A549 (cell line): ENCODE results near the gene CCDC137.

Source experiments
- CHD2 ChIP-seq: fragments of 150-350 bp; IDR thresholded peaks from 2 replicates; pipeline ENCODE4 v1.6.1; 2014; ENCODE audit warnings: low read length; ENCODE audit not compliant: partially characterized antibody
- CTCF ChIP-seq: fragments of >200 bp; sonication (Bioruptor Twin); formaldehyde crosslinking; IDR thresholded peaks from 3 replicates; pipeline ENCODE4 v1.5.1; 2016
- EP300 ChIP-seq, 2 experiments: fragments of >200 bp; sonication (Bioruptor Twin); formaldehyde crosslinking; IDR thresholded peaks; 2 replicates in 1 of 2; 3 replicates in 1 of 2; pipeline ENCODE4 v1.6.1; 2016 to 2017
- HMGXB4 ChIP-seq: fragments of 250-450 bp; sonication (Bioruptor Pico); IDR thresholded peaks from 2 replicates; pipeline ENCODE4 v1.5.0; 2021; ENCODE audit warnings: mild to moderate bottlenecking, moderate library complexity, borderline replicate concordance
- NFE2L2 ChIP-seq: fragments of 150-350 bp; conservative IDR thresholded peaks from 2 replicates; pipeline ENCODE4 v1.6.1; 2014; ENCODE audit warnings: low read length
- RAD21 ChIP-seq, 2 experiments: fragments of >200 bp in 1 of 2; sonication (Bioruptor Twin) in 1 of 2; formaldehyde crosslinking in 1 of 2; IDR thresholded peaks in 1 of 2; conservative IDR thresholded peaks in 1 of 2; 2 replicates in 1 of 2; 3 replicates in 1 of 2; pipeline ENCODE4 v1.6.1; 2012 to 2018; ENCODE audit warnings: inconsistent platforms in 1 of 2
- RFX5 ChIP-seq: fragments of 450-650 bp; IDR thresholded peaks from 2 replicates; pipeline ENCODE4 v1.7.1; 2014; ENCODE audit warnings: antibody characterized with exemption, mild to moderate bottlenecking, moderate library complexity

GRCh38 chr17:81686614-81687013 lies 20.1 kb downstream of the CCDC137 start:
- TF ChIP-seq EP300 (IDR thresholded peaks at IDR 0.05) = no peak
- no peak for TF ChIP-seq RFX5
- TF ChIP-seq HMGXB4 = no peak
- TF ChIP-seq RAD21 (conservative IDR thresholded peaks at IDR 0.05 in 1 of 2, IDR thresholded peaks at IDR 0.05 in 1 of 2) = no peak
- TF ChIP-seq CTCF = no peak
- no peak for TF ChIP-seq CHD2
- no peak for TF ChIP-seq NFE2L2
